Measurements from ENCODE around the gene MAST4. TPM values are rescaled to one million over a fixed set of nuclear protein-coding genes. Genes with fewer than 3 reads are reported as not detected.

MAST4 gene
- total RNA-seq, 2 donors from 2014 or later: 11.0 to 11.5 TPM

- H3K4me1 Mint-ChIP-seq: peaks cover 11% of the 10 kb centered on the region
- WGBS, 2 experiments (ENCODE audit: insufficient coverage in 1 of 2, insufficient read length in 1 of 2): 45 to 48% methylated on average over 2 of the region's 2 CpGs
- no peak for TF ChIP-seq CTCF (conservative IDR thresholded peaks at IDR 0.05)
- no peaks in the 10 kb centered on the region for H3K9me3 Mint-ChIP-seq
- no peaks in the 10 kb centered on the region for H3K27me3 Mint-ChIP-seq (ENCODE audit: insufficient read depth)
- no peak overlapping the region for H3K4me3 Mint-ChIP-seq
- H3K27me3 ChIP-seq (ENCODE audit: control insufficient read depth, insufficient read depth, low read length, poor library complexity, severe bottlenecking): no peaks in the 10 kb centered on the region
- H3K4me3 ChIP-seq (ENCODE audit: low read length): no peak overlapping the region
- peaks cover 14% of the 10 kb centered on the region for H3K36me3 ChIP-seq (ENCODE audit: control insufficient read depth, insufficient read depth, low read length)
- no peak overlapping the region for H3K27ac Mint-ChIP-seq
- H3K9ac ChIP-seq (ENCODE audit: extremely low read depth, low read length, poor library complexity, severe bottlenecking): no peak overlapping the region
- no peak for DNase-seq
- H3K9me3 ChIP-seq (ENCODE audit: control insufficient read depth, low read length): no peaks in the 10 kb centered on the region
- H3K27ac ChIP-seq (ENCODE audit: low read depth, low read length): no peak overlapping the region
- H3K36me3 Mint-ChIP-seq (ENCODE audit: low read depth): no peaks in the 10 kb centered on the region
- peaks cover 5% of the 10 kb centered on the region for H3K4me1 ChIP-seq (ENCODE audit: control insufficient read depth, insufficient read depth, low read length)
Observed at GRCh38 chr5:67133217-67133616, 537.0 kb downstream of the MAST4 start.

- Histone ChIP-seq H3K36me3 (ENCODE audit: control insufficient read depth, insufficient read depth, low read length) (peaks cover 14% of the 10 kb centered on the region), H3K4me3 (ENCODE audit: low read length) (no peak overlapping the region), H3K9me3 (ENCODE audit: control insufficient read depth, low read length) (no peaks in the 10 kb centered on the region), H3K27me3 (ENCODE audit: control insufficient read depth, insufficient read depth, low read length, poor library complexity, severe bottlenecking) (no peaks in the 10 kb centered on the region), H3K27ac (ENCODE audit: low read depth, low read length) (no peak overlapping the region), H3K4me1 (ENCODE audit: control insufficient read depth, insufficient read depth, low read length) (peaks cover 5% of the 10 kb centered on the region), H3K9ac (ENCODE audit: extremely low read depth, low read length, poor library complexity, severe bottlenecking) (no peak overlapping the region)
- no peak for TF ChIP-seq CTCF (conservative IDR thresholded peaks at IDR 0.05)
- H3K27ac Mint-ChIP-seq: no peak overlapping the region
- peaks cover 11% of the 10 kb centered on the region for H3K4me1 Mint-ChIP-seq
- H3K36me3 Mint-ChIP-seq (ENCODE audit: low read depth): no peaks in the 10 kb centered on the region
- WGBS, 2 experiments (ENCODE audit: insufficient coverage in 1 of 2, insufficient read length in 1 of 2): 95 to 100% methylated on average over 2 to 3 of the region's 3 CpGs
- no peak for DNase-seq
- no peak overlapping the region for H3K4me3 Mint-ChIP-seq
- H3K27me3 Mint-ChIP-seq (ENCODE audit: insufficient read depth): no peaks in the 10 kb centered on the region
- H3K9me3 Mint-ChIP-seq: no peaks in the 10 kb centered on the region
Observed at GRCh38 chr5:67133776-67134175, 537.6 kb downstream of the MAST4 start.

DNA sequence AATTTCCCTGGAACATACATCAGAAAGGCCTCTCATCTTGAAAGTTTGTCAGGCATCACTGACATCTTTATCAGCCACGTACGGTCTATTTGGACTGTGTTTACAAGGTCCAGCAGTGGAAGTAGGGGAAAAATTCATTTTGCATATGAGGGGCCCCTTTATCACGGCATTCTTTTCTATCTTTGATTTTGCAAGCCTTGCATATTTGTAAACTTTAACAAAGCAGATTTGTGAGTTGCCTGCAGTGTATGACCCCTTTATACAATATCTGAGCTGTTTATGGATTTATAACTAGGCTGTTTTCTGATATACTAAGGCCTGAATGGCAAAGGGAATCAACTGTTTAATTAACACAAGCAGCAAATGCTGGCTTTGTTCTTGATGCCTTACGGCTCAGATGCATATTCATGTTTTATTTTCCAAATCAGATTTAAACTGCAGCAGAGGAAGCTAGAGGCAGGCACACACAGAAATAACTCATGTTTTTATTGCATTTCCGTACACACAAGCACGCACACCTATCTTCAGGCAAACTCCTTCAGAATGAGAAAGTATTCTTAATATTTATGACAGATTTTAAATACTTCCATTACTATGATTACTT lies 539.3 kb downstream of the MAST4 start:
- no peaks in the 10 kb centered on the region for H3K27me3 Mint-ChIP-seq (ENCODE audit: insufficient read depth)
- 92 to 96% methylated on average over 4 to 5 of the region's 6 CpGs for WGBS, 2 experiments (ENCODE audit: insufficient coverage in 1 of 2, insufficient read length in 1 of 2)
- no peak overlapping the region for H3K27ac Mint-ChIP-seq

More for the DNA sequence above, 539.3 kb downstream of the MAST4 start:
- no peak for TF ChIP-seq CTCF (conservative IDR thresholded peaks at IDR 0.05)
- Histone ChIP-seq H3K27me3 (ENCODE audit: control insufficient read depth, insufficient read depth, low read length, poor library complexity, severe bottlenecking) (no peaks in the 10 kb centered on the region), H3K4me3 (ENCODE audit: low read length) (no peak overlapping the region), H3K9ac (ENCODE audit: extremely low read depth, low read length, poor library complexity, severe bottlenecking) (no peak overlapping the region), H3K4me1 (ENCODE audit: control insufficient read depth, insufficient read depth, low read length) (peaks cover under 1% of the 10 kb centered on the region), H3K9me3 (ENCODE audit: control insufficient read depth, low read length) (no peaks in the 10 kb centered on the region), H3K27ac (ENCODE audit: low read depth, low read length) (no peak overlapping the region), H3K36me3 (ENCODE audit: control insufficient read depth, insufficient read depth, low read length) (peaks cover 14% of the 10 kb centered on the region)
- Mint-ChIP-seq H3K4me1 (peaks cover 9% of the 10 kb centered on the region), H3K36me3 (ENCODE audit: low read depth) (no peaks in the 10 kb centered on the region), H3K4me3 (no peak overlapping the region), H3K9me3 (no peaks in the 10 kb centered on the region)
- no peak for DNase-seq

Data from endodermal cell (in vitro differentiated cells).